HUES64 (cell line): ENCODE results near the gene XYLT1.
A peak's percentile ranks its signal among the peaks of the same experiment; 100 is the strongest.
"Not testable (repeated sequence)": the region's sequence is repeated elsewhere in the genome, so short reads cannot be mapped to it uniquely, and the experiment has no call there.

Source experiments
- H3K27ac ChIP-seq: 2 replicates; pipeline ENCODE4 v1.7.0; 2013; ENCODE audit warnings: low read depth, low read length, inconsistent platforms
- H3K27me3 ChIP-seq: 2 replicates; pipeline ENCODE4 v1.6.1; 2013; ENCODE audit warnings: mild to moderate bottlenecking, low read length; ENCODE audit not compliant: insufficient read depth
- H3K36me3 ChIP-seq: 2 replicates; pipeline ENCODE4 v1.6.1; 2013; ENCODE audit warnings: mild to moderate bottlenecking, low read length; ENCODE audit not compliant: insufficient read depth
- H3K4me1 ChIP-seq: 2 replicates; pipeline ENCODE4 v1.6.1; 2013; ENCODE audit warnings: mild to moderate bottlenecking, low read length, moderate library complexity; ENCODE audit not compliant: insufficient read depth
- H3K4me3 ChIP-seq: 2 replicates; pipeline ENCODE4 v1.5.1; 2013; ENCODE audit warnings: mild to moderate bottlenecking, low read length, moderate library complexity
- H3K9ac ChIP-seq: 2 replicates; pipeline ENCODE4 v1.6.1; 2013; ENCODE audit warnings: mild to moderate bottlenecking, low read depth, low read length
- H3K9me3 ChIP-seq: 2 replicates; pipeline ENCODE4 v1.6.1; 2013; ENCODE audit warnings: low read depth, low read length; ENCODE audit not compliant: insufficient read depth
- WGBS: fragments of 150-250, 120-280 bp; methylation state at CpG from one replicate; pipeline ENCODE4 v1.1.7; 2013; ENCODE audit warnings: missing lambda C conversion rate; 5-methylcytosine and 5-hydroxymethylcytosine counted together

Gene XYLT1

GRCh38 chr16:17420816-17421215 lies 49.9 kb downstream of the XYLT1 start:
- Histone ChIP-seq H3K27ac (no peak overlapping the region), H3K4me3 (no peak overlapping the region), H3K36me3 (no peaks in the 10 kb centered on the region), H3K27me3 (no peaks in the 10 kb centered on the region), H3K9ac (no peak overlapping the region), H3K9me3 (no peaks in the 10 kb centered on the region), H3K4me1 (peaks cover 19% of the 10 kb centered on the region; the same call in 1 of the 2 replicates)
- 92% methylated on average over 4 of the region's 4 CpGs for WGBS

- Histone ChIP-seq H3K27me3 (no peaks in the 10 kb centered on the region), H3K36me3 (no peaks in the 10 kb centered on the region), H3K27ac (no peak overlapping the region), H3K9ac (no peak overlapping the region), H3K9me3 (no peaks in the 10 kb centered on the region), H3K4me1 (peaks cover 21% of the 10 kb centered on the region; the same call in 1 of the 2 replicates), H3K4me3 (no peak overlapping the region)
- 97% methylated on average over 4 of the region's 4 CpGs for WGBS
These were observed 51.5 kb downstream of the XYLT1 start for GRCh38 chr16:17419266-17419665.

GRCh38 chr16:17417740-17418139 lies 53.0 kb downstream of the XYLT1 start:
- no peak overlapping the region for H3K9ac ChIP-seq
- no peaks in the 10 kb centered on the region for H3K9me3 ChIP-seq
- peaks cover 20% of the 10 kb centered on the region; the same call in 1 of the 2 replicates for H3K4me1 ChIP-seq
- no peak overlapping the region for H3K27ac ChIP-seq
- H3K36me3 ChIP-seq = no peaks in the 10 kb centered on the region
- 94% methylated on average over 2 of the region's 2 CpGs for WGBS
- H3K27me3 ChIP-seq = no peaks in the 10 kb centered on the region
- no peak overlapping the region for H3K4me3 ChIP-seq

- H3K4me1 ChIP-seq = peaks cover 28% of the 10 kb centered on the region
- 0 out of 2 replicates have a peak overlapping the region, but pooled peaks have one; percentile 15 for H3K9ac ChIP-seq
- peak overlapping the region; percentile 7; the same call in 1 of the 2 replicates for H3K27ac ChIP-seq
- no peaks in the 10 kb centered on the region for H3K9me3 ChIP-seq
- H3K27me3 ChIP-seq = no peaks in the 10 kb centered on the region
- no peaks in the 10 kb centered on the region for H3K36me3 ChIP-seq
- no peak overlapping the region for H3K4me3 ChIP-seq
- WGBS = 30% methylated on average over 12 of the region's 14 CpGs
These were observed 54.1 kb downstream of the XYLT1 start for GRCh38 chr16:17416461-17417311.

- H3K4me3 ChIP-seq = no peak overlapping the region
- no peaks in the 10 kb centered on the region for H3K36me3 ChIP-seq
- 86% methylated on average over 8 of the region's 8 CpGs for WGBS
- no peaks in the 10 kb centered on the region for H3K9me3 ChIP-seq
- H3K9ac ChIP-seq = no peak overlapping the region
- H3K4me1 ChIP-seq = peaks cover 29% of the 10 kb centered on the region
- no peaks in the 10 kb centered on the region for H3K27me3 ChIP-seq
- no peak overlapping the region for H3K27ac ChIP-seq
These were observed 55.8 kb downstream of the XYLT1 start for GRCh38 chr16:17414916-17415315.

- whole genome bisulfite sequencing = 95% methylated on average over 8 of the region's 8 CpGs
- no peak overlapping the region for H3K4me3 ChIP-seq
- H3K36me3 ChIP-seq = no peaks in the 10 kb centered on the region
- H3K4me1 ChIP-seq = peaks cover 29% of the 10 kb centered on the region
- no peak overlapping the region for H3K27ac ChIP-seq
- no peak overlapping the region for H3K9ac ChIP-seq
- H3K27me3 ChIP-seq = no peaks in the 10 kb centered on the region
- no peaks in the 10 kb centered on the region for H3K9me3 ChIP-seq
These were observed 56.3 kb downstream of the XYLT1 start for GRCh38 chr16:17414421-17414820.

- 99% methylated on average over 4 of the region's 4 CpGs for WGBS
- H3K4me1 ChIP-seq = peaks cover 29% of the 10 kb centered on the region
These were observed 57.3 kb downstream of the XYLT1 start for GRCh38 chr16:17413508-17413907.

GRCh38 chr16:17412791-17413190 lies 58.0 kb downstream of the XYLT1 start:
- Histone ChIP-seq H3K36me3 (no peaks in the 10 kb centered on the region), H3K9me3 (no peaks in the 10 kb centered on the region), H3K9ac (no peak overlapping the region), H3K27ac (no peak overlapping the region), H3K4me3 (no peak overlapping the region), H3K27me3 (no peaks in the 10 kb centered on the region), H3K4me1 (peaks cover 29% of the 10 kb centered on the region)
- WGBS = 95% methylated on average over 5 of the region's 5 CpGs

More at GRCh38 chr16:17413508-17413907, 57.3 kb downstream of the XYLT1 start:
- H3K27ac ChIP-seq = no peak overlapping the region
- no peaks in the 10 kb centered on the region for H3K27me3 ChIP-seq
- no peak overlapping the region for H3K9ac ChIP-seq
- no peaks in the 10 kb centered on the region for H3K9me3 ChIP-seq
- no peak overlapping the region for H3K4me3 ChIP-seq
- H3K36me3 ChIP-seq = no peaks in the 10 kb centered on the region

GRCh38 chr16:17412221-17412620 lies 58.5 kb downstream of the XYLT1 start:
- peaks cover 28% of the 10 kb centered on the region for H3K4me1 ChIP-seq
- H3K4me3 ChIP-seq = no peak overlapping the region
- no peaks in the 10 kb centered on the region for H3K9me3 ChIP-seq
- no peaks in the 10 kb centered on the region for H3K36me3 ChIP-seq
- peak overlapping the region; percentile 70 for H3K27ac ChIP-seq
- 90% methylated on average over 6 of the region's 7 CpGs for WGBS
- no peaks in the 10 kb centered on the region for H3K27me3 ChIP-seq
- no peak overlapping the region for H3K9ac ChIP-seq

- Histone ChIP-seq H3K36me3 (no peaks in the 10 kb centered on the region), H3K9me3 (no peaks in the 10 kb centered on the region), H3K4me1 (peaks cover 18% of the 10 kb centered on the region), H3K27ac (no peak overlapping the region), H3K4me3 (no peak overlapping the region), H3K9ac (no peak overlapping the region), H3K27me3 (no peaks in the 10 kb centered on the region)
- WGBS = 92% methylated on average over 2 of the region's 2 CpGs
These were observed 59.5 kb downstream of the XYLT1 start for GRCh38 chr16:17411263-17411662.

GRCh38 chr16:17410316-17410715 lies 60.4 kb downstream of the XYLT1 start:
- WGBS = 92% methylated on average over 5 of the region's 6 CpGs
- not testable (repeated sequence) for H3K27ac ChIP-seq, H3K4me3 ChIP-seq, H3K27me3 ChIP-seq, H3K36me3 ChIP-seq, H3K9ac ChIP-seq, H3K9me3 ChIP-seq
- H3K4me1 ChIP-seq = peaks cover 11% of the 10 kb centered on the region
